ENCODE measurements around the gene REPIN1. TPM values are rescaled to one million over a fixed set of nuclear protein-coding genes. Genes with fewer than 3 reads are reported as not detected.

REPIN1 gene
- total and polyA plus RNA-seq, 9 of the 15 experiments (the other 6 are each of a cell fraction or from before 2014, with no cell fraction given), result 8.1 to 283 (median 94.3) TPM

DNA sequence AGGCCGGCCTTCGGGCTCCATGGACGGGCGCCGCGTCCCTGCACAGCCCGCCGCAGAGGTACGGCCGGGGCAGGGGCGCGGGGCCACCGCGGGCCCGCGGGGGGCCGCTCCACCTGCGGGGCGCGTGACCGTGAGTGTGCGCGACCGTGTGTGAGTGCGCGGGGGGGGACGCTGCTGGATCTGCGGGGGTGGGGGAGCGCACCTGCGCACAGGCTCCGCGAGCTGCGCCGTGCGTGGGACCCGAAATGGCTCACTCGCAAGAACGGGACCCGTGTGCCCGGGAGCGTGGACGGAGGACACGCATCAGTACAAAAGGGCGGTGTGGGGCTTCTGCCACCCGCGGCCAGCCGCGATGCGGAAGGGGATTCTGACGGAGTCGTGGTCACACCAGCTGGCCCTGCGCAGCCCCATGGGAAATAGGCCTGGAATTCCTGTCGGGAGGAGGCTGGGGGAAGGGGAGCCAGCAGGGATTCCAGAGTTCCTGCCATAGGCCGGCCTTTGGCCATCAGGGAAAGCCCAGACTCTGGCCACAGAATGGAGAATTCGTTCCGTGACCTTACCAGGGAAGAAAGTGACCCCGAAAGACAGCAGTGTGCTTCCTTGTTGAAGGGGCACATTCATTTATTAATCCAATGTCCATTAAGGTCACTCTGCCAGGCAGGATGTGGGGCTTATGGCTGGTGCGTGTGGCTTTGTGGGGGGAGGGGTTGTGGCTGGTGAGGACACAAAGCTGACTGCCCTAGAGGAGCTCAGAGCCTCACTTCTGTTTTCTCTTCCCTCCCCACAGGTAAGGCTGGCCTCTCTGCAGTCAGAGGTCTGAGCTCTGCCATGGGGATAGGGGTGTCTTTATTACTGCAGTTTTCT, 494 bp downstream of the REPIN1 start (continued):
- TF ChIP-seq, protein P1, sequence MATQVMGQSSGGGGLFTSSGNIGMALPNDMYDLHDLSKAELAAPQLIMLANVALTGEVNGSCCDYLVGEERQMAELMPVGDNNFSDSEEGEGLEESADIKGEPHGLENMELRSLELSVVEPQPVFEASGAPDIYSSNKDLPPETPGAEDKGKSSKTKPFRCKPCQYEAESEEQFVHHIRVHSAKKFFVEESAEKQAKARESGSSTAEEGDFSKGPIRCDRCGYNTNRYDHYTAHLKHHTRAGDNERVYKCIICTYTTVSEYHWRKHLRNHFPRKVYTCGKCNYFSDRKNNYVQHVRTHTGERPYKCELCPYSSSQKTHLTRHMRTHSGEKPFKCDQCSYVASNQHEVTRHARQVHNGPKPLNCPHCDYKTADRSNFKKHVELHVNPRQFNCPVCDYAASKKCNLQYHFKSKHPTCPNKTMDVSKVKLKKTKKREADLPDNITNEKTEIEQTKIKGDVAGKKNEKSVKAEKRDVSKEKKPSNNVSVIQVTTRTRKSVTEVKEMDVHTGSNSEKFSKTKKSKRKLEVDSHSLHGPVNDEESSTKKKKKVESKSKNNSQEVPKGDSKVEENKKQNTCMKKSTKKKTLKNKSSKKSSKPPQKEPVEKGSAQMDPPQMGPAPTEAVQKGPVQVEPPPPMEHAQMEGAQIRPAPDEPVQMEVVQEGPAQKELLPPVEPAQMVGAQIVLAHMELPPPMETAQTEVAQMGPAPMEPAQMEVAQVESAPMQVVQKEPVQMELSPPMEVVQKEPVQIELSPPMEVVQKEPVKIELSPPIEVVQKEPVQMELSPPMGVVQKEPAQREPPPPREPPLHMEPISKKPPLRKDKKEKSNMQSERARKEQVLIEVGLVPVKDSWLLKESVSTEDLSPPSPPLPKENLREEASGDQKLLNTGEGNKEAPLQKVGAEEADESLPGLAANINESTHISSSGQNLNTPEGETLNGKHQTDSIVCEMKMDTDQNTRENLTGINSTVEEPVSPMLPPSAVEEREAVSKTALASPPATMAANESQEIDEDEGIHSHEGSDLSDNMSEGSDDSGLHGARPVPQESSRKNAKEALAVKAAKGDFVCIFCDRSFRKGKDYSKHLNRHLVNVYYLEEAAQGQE (IDR thresholded peaks at IDR 0.05; ENCODE audit: borderline replicate concordance), result no peak
- TF ChIP-seq, protein P1 (CRISPR knock-in tag; IDR thresholded peaks at IDR 0.05; ENCODE audit: low read depth), result no peak
- TF ChIP-seq PHB2 (IDR thresholded peaks at IDR 0.05; ENCODE audit: low read depth), result no peak
- TF ChIP-seq, protein P2, sequence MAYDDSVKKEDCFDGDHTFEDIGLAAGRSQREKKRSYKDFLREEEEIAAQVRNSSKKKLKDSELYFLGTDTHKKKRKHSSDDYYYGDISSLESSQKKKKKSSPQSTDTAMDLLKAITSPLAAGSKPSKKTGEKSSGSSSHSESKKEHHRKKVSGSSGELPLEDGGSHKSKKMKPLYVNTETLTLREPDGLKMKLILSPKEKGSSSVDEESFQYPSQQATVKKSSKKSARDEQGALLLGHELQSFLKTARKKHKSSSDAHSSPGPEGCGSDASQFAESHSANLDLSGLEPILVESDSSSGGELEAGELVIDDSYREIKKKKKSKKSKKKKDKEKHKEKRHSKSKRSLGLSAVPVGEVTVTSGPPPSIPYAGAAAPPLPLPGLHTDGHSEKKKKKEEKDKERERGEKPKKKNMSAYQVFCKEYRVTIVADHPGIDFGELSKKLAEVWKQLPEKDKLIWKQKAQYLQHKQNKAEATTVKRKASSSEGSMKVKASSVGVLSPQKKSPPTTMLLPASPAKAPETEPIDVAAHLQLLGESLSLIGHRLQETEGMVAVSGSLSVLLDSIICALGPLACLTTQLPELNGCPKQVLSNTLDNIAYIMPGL (CRISPR knock-in tag; IDR thresholded peaks at IDR 0.05), result no peak
- no peak for TF ChIP-seq STAG1 (CRISPR knock-in tag; IDR thresholded peaks at IDR 0.05; ENCODE audit: borderline replicate concordance)
- TF ChIP-seq L3MBTL2 (IDR thresholded peaks at IDR 0.05), result no peak
- TF ChIP-seq AFF4 (CRISPR knock-in tag; IDR thresholded peaks at IDR 0.05), result no peak
- TF ChIP-seq IRF9 (tag; IDR thresholded peaks at IDR 0.05), result no peak
- 0 out of 2 replicates have a peak, but pooled peaks have one; percentile 48 for TF ChIP-seq RB1 (IDR thresholded peaks at IDR 0.05; ENCODE audit: low read depth)
- no peak for TF ChIP-seq NCOA4 (IDR thresholded peaks at IDR 0.05; ENCODE audit: partially characterized antibody)
- TF ChIP-seq HDAC1 (IDR thresholded peaks at IDR 0.05), result no peak
- no peak for TF ChIP-seq POLR3A (IDR thresholded peaks at IDR 0.05; ENCODE audit: borderline replicate concordance, extremely low read depth, insufficient read depth, insufficient read length)

All from K562 (cell line).